HG03066 (cell line): ENCODE results near the gene APOB.
"Not testable (repeated sequence)": the region's sequence is repeated elsewhere in the genome, so short reads cannot be mapped to it uniquely, and the experiment has no call there.

Experiments
- ATAC-seq: cut with Tn5 transposase; IDR thresholded peaks from one replicate; pipeline ENCODE4 v1.9.1; 2021; ENCODE audit warnings: low read depth; ENCODE audit not compliant: unreplicated experiment

Gene APOB

GRCh38 chr2:21034156-21034971 is 9.5 kb downstream of the APOB start:
- no peak for ATAC-seq

GRCh38 chr2:21033237-21034155 is 10.4 kb downstream of the APOB start:
- no peak for ATAC-seq

GRCh38 chr2:21032338-21033236 is 11.3 kb downstream of the APOB start:
- ATAC-seq = no peak

- no peak for ATAC-seq
Measured at GRCh38 chr2:21030983-21031968, 12.6 kb downstream of the APOB start.

- ATAC-seq = no peak
Measured at GRCh38 chr2:21029519-21029918, 14.4 kb downstream of the APOB start.

GRCh38 chr2:21028951-21029350 is 14.9 kb downstream of the APOB start:
- ATAC-seq = not testable (repeated sequence)

GRCh38 chr2:21028021-21028947 is 15.6 kb downstream of the APOB start:
- no peak for ATAC-seq

GRCh38 chr2:21026479-21027282 is 17.2 kb downstream of the APOB start:
- ATAC-seq = no peak

- ATAC-seq = no peak
Measured at GRCh38 chr2:21025690-21026478, 18.0 kb downstream of the APOB start.

GRCh38 chr2:21024722-21025389 is 19.0 kb downstream of the APOB start:
- no peak for ATAC-seq

- no peak for ATAC-seq
Measured at GRCh38 chr2:21024198-21024597, 19.7 kb downstream of the APOB start.

GRCh38 chr2:21023419-21024181 is 20.3 kb downstream of the APOB start:
- no peak for ATAC-seq

- no peak for ATAC-seq
Measured at GRCh38 chr2:21022792-21023367, 21.0 kb downstream of the APOB start.

GRCh38 chr2:21021430-21021829 is 22.4 kb downstream of the APOB start:
- ATAC-seq = no peak

- ATAC-seq = no peak
Measured at GRCh38 chr2:21020668-21021288, 23.1 kb downstream of the APOB start.
